K562 (cell line): ENCODE data around the gene HOXC12. TPM values are rescaled to one million over a fixed set of nuclear protein-coding genes. Genes with fewer than 3 reads are reported as not detected.

Source experiments
- GATAD2A ChIP-seq: fragments of 450-650 bp; IDR thresholded peaks from 2 replicates; pipeline ENCODE4 v1.6.1; 2017
- HNRNPH1 ChIP-seq: fragments of 200-400 bp; formaldehyde crosslinking; optimal IDR thresholded peaks from 2 replicates; pipeline ENCODE3; 2017; ENCODE audit warnings: low read depth, mild to moderate bottlenecking, low read length, moderate library complexity
- KLF6 ChIP-seq: fragments of 250-450 bp; sonication (Bioruptor Pico); IDR thresholded peaks from 2 replicates; pipeline ENCODE4 v1.4.0; 2020; ENCODE audit warnings: mild to moderate bottlenecking, moderate library complexity, borderline replicate concordance
- MAFG ChIP-seq: fragments of 450-650 bp; conservative IDR thresholded peaks from 2 replicates; pipeline ENCODE4 v1.6.1; 2016; ENCODE audit warnings: missing genetic modification characterization, missing compliant biosample characterization
- MCM5 ChIP-seq: fragments of 450-650 bp; IDR thresholded peaks from 2 replicates; pipeline ENCODE4 v1.6.1; 2016; ENCODE audit warnings: low read depth
- MGA ChIP-seq: fragments of 450-650 bp; IDR thresholded peaks from 2 replicates; pipeline ENCODE4 v1.6.1; 2016; ENCODE audit warnings: mild to moderate bottlenecking, moderate library complexity
- MTF1 ChIP-seq: fragments of 250-450 bp; sonication (Bioruptor Pico); IDR thresholded peaks from 2 replicates; pipeline ENCODE4 v1.9.0; 2021; ENCODE audit warnings: moderate library complexity, mild to moderate bottlenecking, inconsistent platforms, borderline replicate concordance
- SP1 ChIP-seq: sonication (generic); formaldehyde crosslinking; IDR thresholded peaks from 2 replicates; pipeline ENCODE4 v1.8.1; 2022; ENCODE audit warnings: mild to moderate bottlenecking, missing genetic modification reagents
- XRCC5 ChIP-seq: fragments of 200-400 bp; formaldehyde crosslinking; IDR thresholded peaks from 2 replicates; pipeline ENCODE4 v1.6.1; 2017; ENCODE audit warnings: low read depth, mild to moderate bottlenecking, low read length
- ZKSCAN8 ChIP-seq: fragments of 200-800 bp; sonication (Bioruptor generic); IDR thresholded peaks from 2 replicates; pipeline ENCODE4 v1.6.1; 2016; ENCODE audit warnings: missing genetic modification characterization, missing compliant biosample characterization
- polyA plus RNA-seq, 8 experiments: library from polyadenylated mRNA; depleted of rRNA in 4 of 8; stranded (reverse) in 5 of 8; unstranded in 3 of 8; fragments of >200 nt; fragmentation: Nextera tagmentation in 2 of 8; fragmentation: Illumina TruSeq in 1 of 8; extraction: Ambion mirVana in 2 of 8; extraction: Trizol in 1 of 8; gene quantifications; 2 replicates each; pipeline versions ENCODE4 v1.2.1 to v1.2.3, GENCODE V29; 2011 to 2014; ENCODE audit warnings: inconsistent platforms in 1 of 8, missing spikeins in 1 of 8
- total RNA-seq, 7 experiments: library from RNA; depleted of rRNA in 6 of 7; stranded (reverse); fragments of >200 nt in 6 of 7; fragmentation: Illumina TruSeq in 2 of 7; extraction: Trizol in 2 of 7; gene quantifications; 2 replicates each; pipeline versions ENCODE4 v1.2.1 to v1.2.3, GENCODE V29; 2011 to 2021; ENCODE audit warnings: low replicate concordance in 1 of 7
- TF ChIP-seq, protein P1 (sequence below), 3 experiments: fragments of 200-800 bp in 1 of 3; sonication (Bioruptor generic) in 1 of 3; sonication (generic) in 1 of 3; formaldehyde crosslinking in 1 of 3; IDR thresholded peaks; 2 replicates each; pipeline versions ENCODE4 v1.6.1 to v1.8.0; 2016 to 2022; ENCODE audit warnings: mild to moderate bottlenecking in 2 of 3, missing compliant biosample characterization in 2 of 3, missing genetic modification characterization in 2 of 3, missing genetic modification reagents in 1 of 3
- TF ChIP-seq, protein P2 (sequence below): fragments of 250-450 bp; sonication (Bioruptor Pico); IDR thresholded peaks from 2 replicates; pipeline ENCODE4 v1.5.0; 2020; ENCODE audit warnings: mild to moderate bottlenecking

HOXC12 gene
- total and polyA plus RNA-seq, 9 of the 15 experiments (the other 6 are each of a cell fraction or from before 2014, with no cell fraction given) = 0.04 to 0.36 (median 0.11) TPM; not detected in 1

- TF ChIP-seq MGA (peak; percentile 54; the same call in 1 of the 2 replicates), MTF1 (CRISPR knock-in tag) (no peak), XRCC5 (peak; percentile 20; the same call in 1 of the 2 replicates), HNRNPH1 (no peak), MAFG (tag) (no peak), ZKSCAN8 (CRISPR knock-in tag) (no peak), MCM5 (no peak), SP1 (CRISPR knock-in tag) (peak; percentile 52; the same call in 1 of the 2 replicates), GATAD2A (0 out of 2 replicates have a peak, but pooled peaks have one; percentile 48), KLF6 (CRISPR knock-in tag) (peak; percentile 67; the same call in 1 of the 2 replicates)
- TF ChIP-seq, protein P1, sequence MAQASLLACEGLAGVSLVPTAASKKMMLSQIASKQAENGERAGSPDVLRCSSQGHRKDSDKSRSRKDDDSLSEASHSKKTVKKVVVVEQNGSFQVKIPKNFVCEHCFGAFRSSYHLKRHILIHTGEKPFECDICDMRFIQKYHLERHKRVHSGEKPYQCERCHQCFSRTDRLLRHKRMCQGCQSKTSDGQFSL (CRISPR knock-in tag; IDR thresholded peaks at IDR 0.05) = peak; percentile 91
- TF ChIP-seq, protein P1 (tag; IDR thresholded peaks at IDR 0.05) = peak in 1 of 2 experiments; percentile 90; a peak in 2 of 4 replicates
- TF ChIP-seq, protein P2, sequence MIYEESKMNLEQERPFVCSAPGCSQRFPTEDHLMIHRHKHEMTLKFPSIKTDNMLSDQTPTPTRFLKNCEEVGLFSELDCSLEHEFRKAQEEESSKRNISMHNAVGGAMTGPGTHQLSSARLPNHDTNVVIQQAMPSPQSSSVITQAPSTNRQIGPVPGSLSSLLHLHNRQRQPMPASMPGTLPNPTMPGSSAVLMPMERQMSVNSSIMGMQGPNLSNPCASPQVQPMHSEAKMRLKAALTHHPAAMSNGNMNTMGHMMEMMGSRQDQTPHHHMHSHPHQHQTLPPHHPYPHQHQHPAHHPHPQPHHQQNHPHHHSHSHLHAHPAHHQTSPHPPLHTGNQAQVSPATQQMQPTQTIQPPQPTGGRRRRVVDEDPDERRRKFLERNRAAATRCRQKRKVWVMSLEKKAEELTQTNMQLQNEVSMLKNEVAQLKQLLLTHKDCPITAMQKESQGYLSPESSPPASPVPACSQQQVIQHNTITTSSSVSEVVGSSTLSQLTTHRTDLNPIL (CRISPR knock-in tag) = no peak
These were observed 40.9 kb downstream of the HOXC12 start (continued) for GRCh38 chr12:53995378-53996239.
